Gastroesophageal sphincter (tissue), 4 donors: Measurements from ENCODE around the gene PTPRZ1. TPM values are rescaled to one million over a fixed set of nuclear protein-coding genes. Genes with fewer than 3 reads are reported as not detected.
A peak's percentile ranks its signal among the peaks of the same experiment; 100 is the strongest.

Source experiments
- ATAC-seq: fragments of 150-250 bp; one replicate; pipeline ENCODE4 v1.9.1; 2016; ENCODE audit warnings: mild to moderate bottlenecking, moderate library complexity
- H3K27ac ChIP-seq, 4 donors: fragments of 200-600 bp; sonication (generic) in 3 of 4; 1 replicate in 3 of 4; 2 replicates in 1 of 4; pipeline ENCODE4 v1.5.1; 2016 to 2019
- H3K27me3 ChIP-seq: fragments of 200-600 bp; sonication (generic); one replicate; pipeline ENCODE4 v1.5.1; 2019
- H3K36me3 ChIP-seq, 2 donors: fragments of 200-600 bp; sonication (generic); one replicate each; pipeline ENCODE4 v1.5.1; 2019; ENCODE audit warnings: control low read depth in 1 of 2
- H3K4me1 ChIP-seq, 3 donors: fragments of 200-600 bp; sonication (generic); 1 replicate in 2 of 3; 2 replicates in 1 of 3; pipeline ENCODE4 v1.5.1; 2016 to 2019; ENCODE audit warnings: control low read depth in 2 of 3
- H3K4me3 ChIP-seq, 2 donors: fragments of 200-600 bp; sonication (generic); one replicate each; pipeline ENCODE4 v1.5.1; 2019; ENCODE audit warnings: mild to moderate bottlenecking in 1 of 2, moderate library complexity in 1 of 2
- H3K9me3 ChIP-seq, 3 donors: fragments of 200-600 bp; sonication (generic); one replicate each; pipeline ENCODE4 v1.5.1; 2017 to 2019; ENCODE audit warnings: control low read depth in 2 of 3
- CTCF ChIP-seq, 4 experiments: fragments of 200-600 bp in 2 of 4; fragments of 450-650 bp in 2 of 4; sonication (generic) in 1 of 4; IDR thresholded peaks; one replicate each; pipeline ENCODE4 v1.5.1; 2017 to 2019; ENCODE audit warnings: antibody characterized with exemption in 4 of 4, mild to moderate bottlenecking in 2 of 4, moderate library complexity in 2 of 4
- EP300 ChIP-seq: sonication (generic); formaldehyde crosslinking; IDR thresholded peaks from one replicate; pipeline ENCODE4 v1.6.1; 2017; ENCODE audit warnings: antibody characterized with exemption, mild to moderate bottlenecking
- POLR2A ChIP-seq, 2 donors: fragments of 450-650 bp; IDR thresholded peaks; one replicate each; pipeline ENCODE4 v1.6.1; 2017; ENCODE audit warnings: antibody characterized with exemption in 2 of 2, mild to moderate bottlenecking in 2 of 2, moderate library complexity in 1 of 2
- POLR2AphosphoS5 ChIP-seq: sonication (generic); formaldehyde crosslinking; IDR thresholded peaks from one replicate; pipeline ENCODE4 v1.6.1; 2017; ENCODE audit warnings: antibody characterized with exemption
- WGBS, 2 donors: methylation state at CpG; one replicate each; pipeline ENCODE4 v1.1.5; 2018; ENCODE audit warnings: low coverage in 1 of 2; 5-methylcytosine and 5-hydroxymethylcytosine counted together
- total RNA-seq, 4 donors: library from RNA; depleted of rRNA; stranded (reverse); fragments of >200 nt; gene quantifications; one replicate each; pipeline ENCODE4 v1.1.0, GENCODE V29; 2016

Gene PTPRZ1
- 1 to 10 TPM; 2.6 to 8.4 (median 5.7) TPM for total RNA-seq

- TF ChIP-seq EP300 (no peak), POLR2A (IDR thresholded peaks at IDR 0.05) (no peak), POLR2AphosphoS5 (no peak), CTCF (IDR thresholded peaks at IDR 0.05) (no peak)
- Histone ChIP-seq H3K9me3 (no peaks in the 10 kb centered on the region), H3K36me3 (no peaks in the 10 kb centered on the region), H3K4me3 (peak within 1 kb of the TSS; percentile 32 to 57), H3K4me1 (peaks cover 0 to 21% (median 2%) of the 10 kb centered on the region in 3 donors), H3K27me3 (peaks cover 50% of the 10 kb centered on the region), H3K27ac (peak within 1 kb of the TSS in 3 of 4 donors; percentile 12 to 60 (median 50))
- WGBS, 2 donors: 3 to 7% methylated on average over 8 to 16 of the region's 49 CpGs
- peak; percentile 48 for ATAC-seq
Measured at GRCh38 chr7:121872831-121873288, at the start of gene PTPRZ1. TSS of gene PTPRZ1 (plus strand) at chr7:121873161. CDS start at chr7:121873500, 339 bp downstream.

GRCh38 chr7:121824276-121824675, 48.7 kb upstream of the PTPRZ1 start:
- Histone ChIP-seq H3K4me1 (no peaks in the 10 kb centered on the region), H3K4me3 (no peak overlapping the region), H3K27me3 (no peaks in the 10 kb centered on the region), H3K27ac (no peak overlapping the region), H3K36me3 (no peaks in the 10 kb centered on the region), H3K9me3 (no peaks in the 10 kb centered on the region)
- TF ChIP-seq POLR2A (IDR thresholded peaks at IDR 0.05) (no peak), CTCF (IDR thresholded peaks at IDR 0.05) (no peak), POLR2AphosphoS5 (no peak), EP300 (no peak)
- no peak for ATAC-seq
- WGBS, 2 donors: 62 to 63% methylated on average over 1 of the region's 1 CpG

- Histone ChIP-seq H3K4me3 (no peak overlapping the region), H3K9me3 (no peaks in the 10 kb centered on the region), H3K27me3 (no peaks in the 10 kb centered on the region), H3K4me1 (no peaks in the 10 kb centered on the region), H3K36me3 (no peaks in the 10 kb centered on the region), H3K27ac (peak overlapping the region in 1 of 4 donors; percentile 25)
- TF ChIP-seq POLR2AphosphoS5 (no peak), CTCF (IDR thresholded peaks at IDR 0.05) (no peak), EP300 (no peak), POLR2A (IDR thresholded peaks at IDR 0.05) (no peak)
- ATAC-seq: no peak
- 42 to 80% methylated on average over 2 to 3 of the region's 3 CpGs for WGBS, 2 donors
Measured at GRCh38 chr7:121831351-121831750, 41.6 kb upstream of the PTPRZ1 start.

GRCh38 chr7:121831801-121832200, 41.2 kb upstream of the PTPRZ1 start:
- no peak for ATAC-seq

More at GRCh38 chr7:121831801-121832200, 41.2 kb upstream of the PTPRZ1 start:
- no peaks in the 10 kb centered on the region for H3K36me3 ChIP-seq
- H3K27ac ChIP-seq: peak overlapping the region in 2 of 4 donors; percentile 10 to 25
- WGBS, 2 donors: 61 to 66% methylated on average over 5 of the region's 5 CpGs
- H3K27me3 ChIP-seq: no peaks in the 10 kb centered on the region
- H3K4me3 ChIP-seq: no peak overlapping the region
- TF ChIP-seq POLR2AphosphoS5 (no peak), CTCF (IDR thresholded peaks at IDR 0.05) (no peak), EP300 (no peak), POLR2A (IDR thresholded peaks at IDR 0.05) (no peak)
- no peaks in the 10 kb centered on the region for H3K4me1 ChIP-seq
- no peaks in the 10 kb centered on the region for H3K9me3 ChIP-seq
